ENCODE results near the gene ACD. TPM values are rescaled to one million over a fixed set of nuclear protein-coding genes. Genes with fewer than 3 reads are reported as not detected.
A peak's percentile ranks its signal among the peaks of the same experiment; 100 is the strongest.

Gene ACD
- total and polyA plus RNA-seq, 2 of the 4 experiments (the other 2 are of a cell fraction): 15.6 to 31.1 TPM

DNA sequence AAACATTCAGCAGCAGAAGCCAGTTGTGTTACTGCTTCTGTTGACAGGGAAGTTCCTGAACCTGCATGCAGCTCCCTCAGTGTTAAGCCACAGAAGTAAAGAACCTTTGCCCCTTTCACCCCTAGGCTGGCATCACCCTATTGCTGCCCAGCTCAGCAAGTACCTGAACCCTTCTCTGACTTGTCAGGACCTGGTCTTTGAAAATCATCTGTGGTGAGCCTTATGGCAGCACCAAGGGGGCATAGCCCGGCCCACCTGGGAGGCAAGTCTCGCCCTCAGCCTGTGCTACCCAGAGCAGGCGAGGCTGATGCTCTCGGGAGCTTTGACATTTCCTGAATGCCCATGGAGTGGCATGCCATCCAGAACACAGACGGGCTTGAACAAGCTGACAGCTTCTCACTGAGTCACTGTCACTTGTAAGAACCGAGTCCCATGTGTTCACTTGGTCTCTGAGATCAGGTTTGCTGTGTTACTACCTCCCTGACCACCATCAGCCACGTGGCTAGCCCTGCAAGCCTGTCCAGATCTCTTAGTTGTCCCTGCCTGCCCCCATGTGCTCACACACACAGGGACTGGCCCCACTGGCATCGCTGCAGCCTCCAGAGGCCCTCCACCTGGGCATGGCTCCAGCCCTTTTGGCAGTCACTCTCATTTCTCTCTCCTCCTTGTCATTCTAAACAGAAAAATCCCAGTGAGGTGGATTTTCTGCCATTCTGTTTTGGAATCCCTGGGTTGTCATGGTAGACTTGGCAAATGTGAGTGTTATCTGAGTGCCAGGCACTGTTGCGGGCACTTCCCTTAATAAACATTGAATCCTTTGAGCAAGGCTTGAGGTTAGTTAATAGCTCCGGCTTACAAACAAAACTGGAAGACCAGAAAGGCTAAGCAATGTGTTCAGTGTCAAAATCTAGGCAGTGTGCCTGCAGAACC is 18.0 kb downstream of the ACD start:
- Histone ChIP-seq H2BK120ac (ENCODE audit: low read depth, low read length) (no peak overlapping the region), H4K20me1 (ENCODE audit: insufficient read depth, low read length) (peaks cover 5% of the 10 kb centered on the region), H3K4me3 (ENCODE audit: insufficient read depth, low read depth, low read length) (no peak overlapping the region), H2AFZ (replicated peaks; ENCODE audit: low read length, poor library complexity) (peak overlapping the region; percentile 44), H4K5ac (ENCODE audit: low read depth, low read length) (no peak overlapping the region), H2AK5ac (ENCODE audit: low read depth, low read length) (0 out of 2 replicates have a peak overlapping the region, but pooled peaks have one; percentile 35), H3K36me3 (ENCODE audit: control insufficient read depth, insufficient read depth, low read length) (peaks cover 16% of the 10 kb centered on the region), H2BK15ac (ENCODE audit: low read depth, low read length) (no peak overlapping the region), H2BK20ac (ENCODE audit: low read depth, low read length) (no peak overlapping the region), H3K9ac (ENCODE audit: low read depth, low read length) (no peak overlapping the region), H4K8ac (ENCODE audit: low read depth in 2 of 2, low read length in 2 of 2) (no peak overlapping the region), H3K79me1 (ENCODE audit: low read depth in 1 of 2, low read length in 2 of 2) (no peaks in the 10 kb centered on the region), H3K23ac (ENCODE audit: low read depth, low read length) (0 out of 2 replicates have a peak overlapping the region, but pooled peaks have one; percentile 53), H3K18ac (ENCODE audit: low read depth, low read length) (no peak overlapping the region), H3K27ac (ENCODE audit: insufficient read depth, low read length) (no peak overlapping the region), H3K9me3 (ENCODE audit: control insufficient read depth, insufficient read depth, low read length) (no peaks in the 10 kb centered on the region), H3K4me2 (ENCODE audit: low read depth, low read length) (no peak overlapping the region), H3K27me3 (ENCODE audit: control insufficient read depth, insufficient read depth, low read length) (peaks cover 27% of the 10 kb centered on the region), H2BK5ac (ENCODE audit: low read depth, low read length, poor library complexity, severe bottlenecking) (no peak overlapping the region), H3K4me1 (ENCODE audit: control insufficient read depth, insufficient read depth, low read length) (peaks cover 5% of the 10 kb centered on the region; the same call in 1 of the 2 replicates), H3K56ac (ENCODE audit: extremely low read depth, insufficient read depth, low read length) (no peak overlapping the region), H3K9me1 (ENCODE audit: insufficient read depth, low read length) (no peaks in the 10 kb centered on the region), H2AK9ac (replicated peaks; ENCODE audit: low read depth, low read length, poor library complexity) (no peak overlapping the region), H4K91ac (ENCODE audit: insufficient read depth, low read depth, low read length) (no peak overlapping the region), H3K4ac (ENCODE audit: low read depth, low read length) (no peak overlapping the region), H3K14ac (replicated peaks; ENCODE audit: low read depth, low read length) (no peak overlapping the region)
- no TSS peak for BruUV-seq (replicated peaks)
- dilution Hi-C loops (cut with HindIII; ENCODE audit: low sequenced_read_pairs, unreplicated experiment): no loop called here
- TF ChIP-seq MXI1 (IDR thresholded peaks at IDR 0.05; ENCODE audit: borderline replicate concordance, low read depth, low read length) (peak; percentile 58; the same call in 1 of the 2 replicates), CHD1 (IDR thresholded peaks at IDR 0.05; ENCODE audit: low read depth, low read length) (no peak)
- ChIA-PET POLR2A (ENCODE audit: unreplicated experiment) (no interaction called here), CTCF (interaction anchor here (1.3 to 2.9 kb wide), 3 partner anchors 79 to 121 kb away, joined by 4 to 9 read pairs (median 4); no protein-coding TSS in a partner anchor)
- WGBS, 2 experiments (ENCODE audit: extremely low coverage in 2 of 2, insufficient read length in 1 of 2): 61% methylated on average over 6 of the region's 10 CpGs; no CpG with 5 or more reads in 1 of the 2 experiments
- ATAC-seq (ENCODE audit: low read depth): peak; percentile 66
- intact Hi-C loops (cut with micrococcal nuclease): loop anchor here (5.0 kb wide), 1 partner anchor 35 kb away; no protein-coding TSS in a partner anchor
- in situ Hi-C loops (cut with MboI; ENCODE audit: low sequenced_read_pairs): no loop called here
- peak; percentile 33 for DNase-seq

Data from IMR-90 (cell line).